Psoas muscle (tissue), 8 donors: ENCODE measurements around the gene KRTAP10-8. TPM values are rescaled to one million over a fixed set of nuclear protein-coding genes. Genes with fewer than 3 reads are reported as not detected.

Source experiments
- ATAC-seq, 4 donors: fragments of 200-7000 bp; cut with Tn5 transposase; one replicate each; pipeline ENCODE4 v1.9.1; 2020; ENCODE audit warnings: moderate library complexity in 3 of 4, mild to moderate bottlenecking in 2 of 4
- DNase-seq, 2 donors: peaks; one replicate each; pipeline ENCODE4 v3.0.0-alpha.2; 2020
- H3K27ac ChIP-seq: fragments of 200-600 bp; one replicate; pipeline ENCODE4 v1.8.0; 2022
- H3K27me3 ChIP-seq, 3 donors: fragments of 200-600 bp in 1 of 3; one replicate each; pipeline versions ENCODE4 v1.6.1 to v1.8.0; 2013 to 2022; ENCODE audit warnings: low read length in 2 of 3, mild to moderate bottlenecking in 2 of 3, moderate library complexity in 1 of 3; ENCODE audit not compliant: insufficient read depth in 3 of 3
- H3K36me3 ChIP-seq, 2 donors: fragments of 200-600 bp in 1 of 2; one replicate each; pipeline versions ENCODE4 v1.6.1 to v1.8.0; 2013 to 2022; ENCODE audit warnings: low read depth in 1 of 2, mild to moderate bottlenecking in 1 of 2, moderate library complexity in 1 of 2; ENCODE audit not compliant: insufficient read depth in 1 of 2
- H3K4me1 ChIP-seq: fragments of 200-600 bp; one replicate; pipeline ENCODE4 v1.8.0; 2022
- H3K4me3 ChIP-seq: fragments of 200-600 bp; one replicate; pipeline ENCODE4 v1.8.0; 2022; ENCODE audit warnings: mild to moderate bottlenecking
- H3K9me3 ChIP-seq: fragments of 200-600 bp; one replicate; pipeline ENCODE4 v1.8.0; 2022
- WGBS, 3 donors: extraction: QIAGEN DNeasy Blood & Tissue Kit; methylation state at CpG; one replicate each; pipeline versions ENCODE4 v1.1.6 to v1.1.7; 2013; 5-methylcytosine and 5-hydroxymethylcytosine counted together
- intact Hi-C, 2 donors: fragments of 100-400 bp; cut with DNase I; formaldehyde crosslinking; loops; one replicate each; pipeline versions ENCODE4 v1.11.0 to v1.14.2; 2022
- polyA plus RNA-seq, 3 donors: library from polyadenylated mRNA; stranded (reverse); fragments of 200-250 nt; gene quantifications; one replicate each; pipeline ENCODE4 v1.2.3, GENCODE V29; 2013
- total RNA-seq, 4 donors: library from RNA; stranded (reverse); fragmentation: NEBNext Ultra II Directional in 2 of 4; extraction: Animal tissue kit (Norgen Biotek cat#: 25700) in 2 of 4; gene quantifications; one replicate each; pipeline versions ENCODE4 v1.2.1 to v1.2.4, GENCODE V29; 2021 to 2023
- TF ChIP-seq, protein P1 (sequence below): fragments of 200-600 bp; IDR thresholded peaks from one replicate; pipeline ENCODE4 v1.8.0; 2022; ENCODE audit warnings: antibody characterized with exemption
- donor health status: healthy with polysubstance abuse.
- donor health status: DM: no; HTN: no; CAD: no; lungs with moderate emphysema.
- donor health status: Bipolar disorder and iron deficiency.
- donor health status: healthy.
- donor health status: DM: yes; HTN: yes; CAD: no.
- donor health status: DM: no; HTN: no; CAD: no.
- donor health status: DM: no; HTN: no; CAD: no.
- donor health status: DM: yes; HTN: yes; CAD: no.

KRTAP10-8 gene
- total and polyA plus RNA-seq, 7 donors: not detected

DNA sequence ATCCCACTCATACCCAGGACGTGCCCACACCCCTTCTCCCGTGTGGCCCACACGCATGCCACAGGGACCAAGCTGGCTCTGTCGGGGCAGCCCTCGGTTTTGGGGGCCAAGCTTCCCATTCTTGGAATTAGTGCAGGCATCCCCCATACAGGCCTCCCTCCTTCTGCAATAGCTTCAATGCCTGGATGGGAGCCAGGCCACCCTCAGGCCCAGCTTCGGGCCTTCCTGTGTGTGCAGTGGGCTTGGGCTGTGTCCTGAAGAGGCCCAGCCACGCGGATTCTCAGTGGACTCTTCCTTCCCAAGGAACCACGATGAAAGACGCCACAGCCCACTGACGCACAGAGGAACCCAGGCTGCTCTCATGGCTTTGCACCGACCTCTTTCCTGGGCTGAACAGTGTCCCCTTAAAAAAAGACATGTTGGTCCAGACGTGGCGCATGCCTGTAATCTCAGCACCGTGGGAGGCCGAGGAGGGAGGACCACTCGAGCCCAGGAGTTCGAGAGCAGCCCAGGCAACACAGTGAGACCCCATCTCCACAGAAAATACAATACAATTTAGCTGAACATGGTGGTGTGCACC is 37.7 kb downstream of the KRTAP10-8 start:
- H3K36me3 ChIP-seq: no peaks in the 10 kb centered on the region
- H3K4me3 ChIP-seq: no peak overlapping the region
- DNase-seq: no peak
- TF ChIP-seq, protein P1, sequence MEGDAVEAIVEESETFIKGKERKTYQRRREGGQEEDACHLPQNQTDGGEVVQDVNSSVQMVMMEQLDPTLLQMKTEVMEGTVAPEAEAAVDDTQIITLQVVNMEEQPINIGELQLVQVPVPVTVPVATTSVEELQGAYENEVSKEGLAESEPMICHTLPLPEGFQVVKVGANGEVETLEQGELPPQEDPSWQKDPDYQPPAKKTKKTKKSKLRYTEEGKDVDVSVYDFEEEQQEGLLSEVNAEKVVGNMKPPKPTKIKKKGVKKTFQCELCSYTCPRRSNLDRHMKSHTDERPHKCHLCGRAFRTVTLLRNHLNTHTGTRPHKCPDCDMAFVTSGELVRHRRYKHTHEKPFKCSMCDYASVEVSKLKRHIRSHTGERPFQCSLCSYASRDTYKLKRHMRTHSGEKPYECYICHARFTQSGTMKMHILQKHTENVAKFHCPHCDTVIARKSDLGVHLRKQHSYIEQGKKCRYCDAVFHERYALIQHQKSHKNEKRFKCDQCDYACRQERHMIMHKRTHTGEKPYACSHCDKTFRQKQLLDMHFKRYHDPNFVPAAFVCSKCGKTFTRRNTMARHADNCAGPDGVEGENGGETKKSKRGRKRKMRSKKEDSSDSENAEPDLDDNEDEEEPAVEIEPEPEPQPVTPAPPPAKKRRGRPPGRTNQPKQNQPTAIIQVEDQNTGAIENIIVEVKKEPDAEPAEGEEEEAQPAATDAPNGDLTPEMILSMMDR: no peak
- intact Hi-C loops: no loop called here
- no peak for ATAC-seq
- no peaks in the 10 kb centered on the region for H3K4me1 ChIP-seq
- WGBS, 3 donors: 80 to 81% (median 81%) methylated on average over 18 of the region's 18 CpGs
- H3K9me3 ChIP-seq: no peaks in the 10 kb centered on the region
- peaks cover 0 to 43% (median 4%) of the 10 kb centered on the region in 3 donors for H3K27me3 ChIP-seq
- no peak overlapping the region for H3K27ac ChIP-seq

DNA sequence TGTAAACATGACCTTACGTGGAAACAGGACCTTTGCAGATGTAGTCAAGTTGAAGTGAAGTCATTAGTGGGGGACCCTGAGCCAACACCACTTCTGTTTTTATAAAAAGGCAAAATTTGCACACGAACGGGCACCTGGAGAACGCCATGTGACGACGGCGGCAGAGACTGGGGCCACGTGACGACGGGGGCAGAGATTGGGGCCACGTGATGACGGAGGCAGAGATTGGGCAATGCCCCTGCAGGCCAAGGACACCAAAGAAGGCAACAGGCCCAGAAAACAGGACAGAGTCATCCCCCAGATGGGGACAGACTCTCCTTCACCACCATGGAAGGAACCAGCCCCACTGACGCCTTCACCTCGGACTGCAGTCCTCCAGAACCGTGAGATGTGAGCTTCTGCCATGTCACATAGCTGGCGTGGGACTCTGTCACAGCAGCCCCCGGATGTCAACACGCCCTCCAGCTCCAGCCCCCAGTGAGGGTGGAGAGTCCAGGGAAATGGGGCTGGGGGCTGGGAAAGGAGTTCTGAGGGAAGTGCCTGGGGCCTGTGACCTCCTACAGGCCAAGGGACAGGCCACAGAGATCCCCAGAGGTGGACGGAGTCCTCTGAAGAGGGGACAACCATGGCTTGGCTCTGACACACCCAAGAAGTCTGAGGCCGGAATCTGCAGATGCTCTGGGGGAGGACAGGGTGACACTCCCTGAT is 38.5 kb downstream of the KRTAP10-8 start:
- intact Hi-C loops: no loop called here

DNA sequence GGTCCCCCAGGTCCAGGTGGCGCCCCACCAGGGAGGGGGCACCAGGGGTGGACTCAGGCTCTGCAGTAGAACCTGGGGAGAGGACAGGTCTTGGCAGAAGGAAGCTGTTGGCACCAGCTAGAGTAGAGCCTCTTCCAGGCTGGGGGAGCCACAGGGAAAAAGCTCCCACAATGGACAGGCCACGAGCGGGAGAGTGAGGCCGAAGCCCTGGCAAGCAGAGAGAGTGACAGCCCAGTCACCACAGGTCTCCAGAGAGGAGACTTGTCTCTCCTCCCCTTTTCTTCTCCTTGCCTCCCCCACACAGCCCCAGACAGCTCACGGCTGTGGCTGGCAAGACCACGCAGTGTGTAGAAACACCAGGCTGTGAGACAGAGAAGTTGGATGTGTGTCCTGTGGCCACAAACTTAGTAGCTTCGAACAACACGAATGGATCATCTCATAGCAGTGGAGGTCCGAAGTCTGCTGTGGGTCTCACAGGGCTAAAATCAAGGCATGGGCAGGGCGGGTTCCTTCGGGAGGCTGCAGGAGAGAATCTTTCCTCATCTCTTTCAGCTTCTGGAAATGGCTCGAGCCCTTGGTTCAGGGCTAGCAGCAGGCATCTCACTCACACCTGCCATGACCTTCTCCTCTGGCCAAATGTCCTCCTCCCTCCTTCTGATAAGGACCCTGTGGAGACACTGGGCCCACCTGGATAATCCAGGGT is 39.2 kb downstream of the KRTAP10-8 start:
- Histone ChIP-seq H3K4me3 (no peak overlapping the region), H3K4me1 (no peaks in the 10 kb centered on the region), H3K27me3 (peaks cover 0 to 36% (median 6%) of the 10 kb centered on the region in 3 donors), H3K27ac (no peak overlapping the region), H3K9me3 (no peaks in the 10 kb centered on the region), H3K36me3 (no peaks in the 10 kb centered on the region)
- intact Hi-C loops: no loop called here
- WGBS, 3 donors: 82 to 93% (median 89%) methylated on average over 12 of the region's 12 CpGs
- TF ChIP-seq, protein P1: no peak
- DNase-seq (no peak), ATAC-seq (no peak)

More for the DNA sequence above, 38.5 kb downstream of the KRTAP10-8 start:
- H3K4me1 ChIP-seq: no peaks in the 10 kb centered on the region
- TF ChIP-seq, protein P1: no peak
- no peaks in the 10 kb centered on the region for H3K9me3 ChIP-seq
- 90 to 92% (median 91%) methylated on average over 20 of the region's 20 CpGs for WGBS, 3 donors
- no peaks in the 10 kb centered on the region for H3K36me3 ChIP-seq
- DNase-seq (no peak), ATAC-seq (no peak)
- no peak overlapping the region for H3K27ac ChIP-seq
- no peak overlapping the region for H3K4me3 ChIP-seq
- peaks cover 0 to 35% (median 4%) of the 10 kb centered on the region in 3 donors for H3K27me3 ChIP-seq

DNA sequence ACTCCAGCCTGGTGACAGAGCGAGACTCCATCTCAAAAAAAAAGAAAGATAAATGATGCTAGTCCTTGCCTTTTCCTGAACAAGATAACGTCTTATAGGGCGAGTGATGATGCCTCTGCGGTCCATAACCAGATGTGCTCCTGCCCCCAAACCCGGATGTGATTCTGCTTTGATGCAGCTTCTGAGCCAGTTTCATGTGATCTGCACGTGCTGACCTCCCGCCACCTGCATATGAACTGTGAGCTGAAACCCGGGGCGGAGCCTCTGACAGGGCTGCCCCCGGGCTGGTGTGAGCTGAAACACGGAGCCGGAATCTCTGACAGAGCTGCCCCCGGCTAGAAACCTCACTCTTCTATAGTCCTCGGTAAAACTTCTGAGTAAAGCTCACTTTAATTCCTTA is 41.2 kb downstream of the KRTAP10-8 start:
- Histone ChIP-seq H3K4me3 (no peak overlapping the region), H3K9me3 (no peaks in the 10 kb centered on the region), H3K4me1 (no peaks in the 10 kb centered on the region), H3K27me3 (peaks cover 0 to 39% (median 4%) of the 10 kb centered on the region in 3 donors), H3K36me3 (no peaks in the 10 kb centered on the region), H3K27ac (no peak overlapping the region)
- intact Hi-C loops: no loop called here
- WGBS, 3 donors: 47 to 55% (median 55%) methylated on average over 14 of the region's 14 CpGs
- ATAC-seq: no peak
- TF ChIP-seq, protein P1: no peak
- DNase-seq: no peak
